H1 (cell line): ENCODE data around the gene CDC42SE2. TPM values are rescaled to one million over a fixed set of nuclear protein-coding genes. Genes with fewer than 3 reads are reported as not detected.

Experiments used
- CTCF ChIA-PET: fragments of 300-600 bp; sonication (Branson Sonifier 250); formaldehyde crosslinking; loops from one replicate; lab custom pipeline; 2021; ENCODE audit not compliant: partially characterized antibody; lab: Charles Lee
- POLR2A ChIA-PET: fragments of 300-600 bp; sonication (Branson Sonifier 250); formaldehyde crosslinking; loops from one replicate; lab custom pipeline; 2021; ENCODE audit warnings: inconsistent platforms; ENCODE audit not compliant: partially characterized antibody; lab: Charles Lee
- DNase-seq, 2 experiments: peaks; one replicate each; pipeline versions ENCODE4 v3.0.0 to v3.0.0-alpha.2; 2010 to 2022; ENCODE audit warnings: low spot score in 2 of 2, low read depth in 1 of 2, mixed read lengths in 1 of 2
- FAIRE-seq: peaks from 2 replicates; lab custom pipeline; 2011; peaks lifted over from hg19 to GRCh38; lab: Jason Lieb, UNC
- H2AFZ ChIP-seq: 2 replicates; pipeline ENCODE4 v1.8.1; 2012; ENCODE audit warnings: low read length, inconsistent platforms
- H2AK5ac ChIP-seq: 2 replicates; pipeline ENCODE4 v1.6.1; 2013; ENCODE audit warnings: low read depth, low read length
- H2BK120ac ChIP-seq: replicated peaks from 2 replicates; pipeline ENCODE3; 2013; ENCODE audit warnings: low read depth, low read length, inconsistent platforms
- H2BK12ac ChIP-seq: 2 replicates; pipeline ENCODE4 v1.6.1; 2013; ENCODE audit warnings: low read depth, low read length
- H2BK15ac ChIP-seq: 2 replicates; pipeline ENCODE4 v1.6.1; 2013; ENCODE audit warnings: low read length
- H2BK20ac ChIP-seq: 2 replicates; pipeline ENCODE4 v1.6.1; 2013; ENCODE audit warnings: low read length
- H2BK5ac ChIP-seq: 2 replicates; pipeline ENCODE4 v1.6.1; 2013; ENCODE audit warnings: low read depth, low read length
- H3K14ac ChIP-seq: 2 replicates; pipeline ENCODE4 v1.6.1; 2013; ENCODE audit warnings: inconsistent platforms; ENCODE audit not compliant: insufficient read length
- H3K18ac ChIP-seq: 2 replicates; pipeline ENCODE4 v1.6.1; 2013; ENCODE audit warnings: low read length; ENCODE audit errors: extremely low read depth
- H3K23ac ChIP-seq: 2 replicates; pipeline ENCODE4 v1.6.1; 2013; ENCODE audit warnings: inconsistent platforms; ENCODE audit not compliant: insufficient read length
- H3K23me2 ChIP-seq: 2 replicates; pipeline ENCODE4 v1.6.1; 2013; ENCODE audit warnings: low read depth, low read length
- H3K27ac ChIP-seq: 2 replicates; pipeline ENCODE4 v1.6.1; 2011; ENCODE audit warnings: low read depth, low read length, inconsistent platforms
- H3K27me3 ChIP-seq, 4 experiments: replicated peaks in 1 of 4; 1 replicate in 1 of 4; 2 replicates in 3 of 4; pipeline versions ENCODE4 v1.6.1 to v1.8.1; 2011 to 2013; ENCODE audit warnings: low read length in 3 of 4, mild to moderate bottlenecking in 3 of 4, inconsistent platforms in 2 of 4, mixed read lengths in 2 of 4, moderate library complexity in 1 of 4; ENCODE audit not compliant: control insufficient read depth in 3 of 4, insufficient read depth in 3 of 4; ENCODE audit errors: extremely low read depth in 1 of 4
- H3K36me3 ChIP-seq, 4 experiments: 2 replicates each; pipeline versions ENCODE4 v1.6.1 to v1.8.1; 2011 to 2013; ENCODE audit warnings: mild to moderate bottlenecking in 4 of 4, low read length in 3 of 4, moderate library complexity in 2 of 4, control low read depth in 1 of 4, inconsistent platforms in 1 of 4; ENCODE audit not compliant: insufficient read depth in 4 of 4, control insufficient read depth in 2 of 4
- H3K4ac ChIP-seq: replicated peaks from 2 replicates; pipeline ENCODE3; 2013; ENCODE audit warnings: low read length, low read depth, mixed read lengths, inconsistent platforms; ENCODE audit not compliant: insufficient read length
- H3K4me1 ChIP-seq, 4 experiments: replicated peaks in 1 of 4; 1 replicate in 1 of 4; 2 replicates in 3 of 4; pipeline versions ENCODE4 v1.6.1 to v1.8.1; 2011 to 2013; ENCODE audit warnings: low read length in 3 of 4, inconsistent platforms in 2 of 4, mixed read lengths in 1 of 4; ENCODE audit not compliant: insufficient read depth in 4 of 4, control insufficient read depth in 3 of 4
- H3K4me2 ChIP-seq, 2 experiments: 2 replicates each; pipeline versions ENCODE4 v1.6.1 to v1.8.1; 2011 to 2013; ENCODE audit warnings: low read depth in 2 of 2, low read length in 2 of 2, control low read depth in 1 of 2, inconsistent platforms in 1 of 2, mild to moderate bottlenecking in 1 of 2; ENCODE audit not compliant: insufficient read depth in 1 of 2
- H3K4me3 ChIP-seq, 4 experiments: fragments of 200-600, 300-600 bp in 1 of 4; sonication (generic), shearing (Covaris generic), sonication (Bioruptor Twin) in 1 of 4; 2 replicates each; pipeline versions ENCODE4 v1.5.1 to v1.8.1; 2011 to 2016; ENCODE audit warnings: low read length in 4 of 4, low read depth in 3 of 4, control low read depth in 2 of 4, inconsistent platforms in 2 of 4, mild to moderate bottlenecking in 2 of 4, mixed read lengths in 1 of 4, moderate library complexity in 1 of 4; ENCODE audit not compliant: insufficient read depth in 2 of 4; ENCODE audit errors: extremely low read depth in 1 of 4
- H3K56ac ChIP-seq: replicated peaks from 2 replicates; pipeline ENCODE3; 2013; ENCODE audit warnings: low read depth, mild to moderate bottlenecking, mixed read lengths, low read length, inconsistent platforms; ENCODE audit not compliant: insufficient read length
- H3K79me1 ChIP-seq: 2 replicates; pipeline ENCODE4 v1.6.1; 2013; ENCODE audit warnings: low read depth, low read length, control low read depth
- H3K79me2 ChIP-seq, 2 experiments: 2 replicates each; pipeline versions ENCODE4 v1.6.1 to v1.8.1; 2012 to 2013; ENCODE audit warnings: low read length in 2 of 2, mild to moderate bottlenecking in 2 of 2, inconsistent platforms in 1 of 2; ENCODE audit not compliant: insufficient read depth in 2 of 2, control insufficient read depth in 1 of 2
- H3K9ac ChIP-seq, 4 experiments: replicated peaks in 1 of 4; 1 replicate in 1 of 4; 2 replicates in 3 of 4; pipeline versions ENCODE4 v1.6.1 to v1.8.1; 2011 to 2013; ENCODE audit warnings: low read depth in 3 of 4, low read length in 3 of 4, control low read depth in 2 of 4, mild to moderate bottlenecking in 2 of 4, moderate library complexity in 2 of 4, inconsistent platforms in 1 of 4; ENCODE audit errors: extremely low read depth in 1 of 4
- H3K9me3 ChIP-seq, 2 experiments: 2 replicates each; pipeline versions ENCODE4 v1.6.1 to v1.8.1; 2012 to 2013; ENCODE audit warnings: mild to moderate bottlenecking in 2 of 2, moderate library complexity in 2 of 2, control low read depth in 1 of 2, inconsistent platforms in 1 of 2, low read depth in 1 of 2, low read length in 1 of 2, mixed read lengths in 1 of 2; ENCODE audit not compliant: insufficient read depth in 2 of 2
- H4K20me1 ChIP-seq, 2 experiments: replicated peaks in 1 of 2; 2 replicates each; pipeline versions ENCODE3 to v1.8.1; 2011 to 2013; ENCODE audit warnings: inconsistent platforms in 2 of 2, low read length in 2 of 2, mild to moderate bottlenecking in 1 of 2; ENCODE audit not compliant: insufficient read depth in 2 of 2, control insufficient read depth in 1 of 2
- H4K5ac ChIP-seq: 2 replicates; pipeline ENCODE4 v1.6.1; 2013; ENCODE audit warnings: low read length, low read depth, mixed read lengths, inconsistent platforms; ENCODE audit not compliant: insufficient read length
- H4K8ac ChIP-seq: 2 replicates; pipeline ENCODE4 v1.8.0; 2013; ENCODE audit warnings: mild to moderate bottlenecking, moderate library complexity, low read length, inconsistent platforms; ENCODE audit not compliant: insufficient read depth; ENCODE audit errors: extremely low read depth
- H4K91ac ChIP-seq: replicated peaks from 2 replicates; pipeline ENCODE3; 2013; ENCODE audit warnings: low read length, mixed read lengths, inconsistent platforms; ENCODE audit not compliant: insufficient read length
- CHD2 ChIP-seq: IDR thresholded peaks from 2 replicates; pipeline ENCODE4 v1.6.1; 2012; ENCODE audit warnings: low read length, improper control_type of control experiment
- JUND ChIP-seq: IDR thresholded peaks from 2 replicates; pipeline ENCODE4 v1.6.1; 2011; ENCODE audit warnings: mild to moderate bottlenecking, improper control_type of control experiment, low read length
- KDM1A ChIP-seq: fragments of 200-600, 300-600 bp; sonication (generic); IDR thresholded peaks from 2 replicates; pipeline ENCODE4 v1.7.1; 2016; ENCODE audit warnings: mild to moderate bottlenecking, low read length, borderline replicate concordance
- KDM5A ChIP-seq: fragments of 200-600 bp; IDR thresholded peaks from 2 replicates; pipeline ENCODE4 v1.7.1; 2012; ENCODE audit warnings: mild to moderate bottlenecking, low read length, inconsistent platforms, mixed read lengths
- RBBP5 ChIP-seq: IDR thresholded peaks from 2 replicates; pipeline ENCODE4 v1.7.1; 2012; ENCODE audit warnings: low read depth, mild to moderate bottlenecking, inconsistent platforms, low read length, moderate library complexity, borderline replicate concordance
- SRF ChIP-seq: IDR thresholded peaks from 2 replicates; pipeline ENCODE4 v1.6.1; 2011; ENCODE audit warnings: mild to moderate bottlenecking, low read depth, low read length, moderate library complexity
- TBP ChIP-seq: IDR thresholded peaks from 2 replicates; pipeline ENCODE4 v1.6.1; 2011; ENCODE audit warnings: low read depth, low read length, improper control_type of control experiment
- ZNF274 ChIP-seq: IDR thresholded peaks from 2 replicates; pipeline ENCODE4 v1.7.0; 2012; ENCODE audit warnings: low read length, borderline replicate concordance; ENCODE audit errors: extremely low read depth
- WGBS, 2 experiments: shearing (Covaris generic) in 1 of 2; methylation state at CpG; one replicate each; pipeline versions ENCODE4 v1.1.6 to v1.1.7; 2013 to 2015; ENCODE audit warnings: low lambda C conversion rate in 2 of 2, mixed read lengths in 2 of 2, inconsistent platforms in 1 of 2, low coverage in 1 of 2, missing lambda C conversion rate in 1 of 2; ENCODE audit not compliant: insufficient replicate concordance in 2 of 2, insufficient coverage in 1 of 2, insufficient read length in 1 of 2; ENCODE audit errors: extremely low coverage in 1 of 2, missing lambda C conversion rate in 1 of 2; 5-methylcytosine and 5-hydroxymethylcytosine counted together
- polyA plus RNA-seq, 7 experiments: library from polyadenylated mRNA; depleted of rRNA in 3 of 7; stranded (reverse) in 5 of 7; unstranded in 2 of 7; fragments of >200 nt in 5 of 7; fragments of 200-250 nt in 2 of 7; gene quantifications; 1 replicate in 5 of 7; 2 replicates in 1 of 7; 4 replicates in 1 of 7; pipeline versions ENCODE4 v1.2.1 to v1.2.3, GENCODE V29; 2011 to 2013; ENCODE audit warnings: missing spikeins in 2 of 7, mixed read lengths in 2 of 7
- total RNA-seq: library from RNA; stranded (reverse); fragmentation: NEBNext Ultra II Directional; extraction: Animal tissue kit (Norgen Biotek cat#: 25700); gene quantifications from 2 replicates; pipeline ENCODE4 v1.2.1, GENCODE V29; 2021

The CDC42SE2 gene
- total and polyA plus RNA-seq, 2 of the 8 experiments (the other 6 are each of a cell fraction or from before 2014, with no cell fraction given) = 16.7 to 30.8 TPM

DNA sequence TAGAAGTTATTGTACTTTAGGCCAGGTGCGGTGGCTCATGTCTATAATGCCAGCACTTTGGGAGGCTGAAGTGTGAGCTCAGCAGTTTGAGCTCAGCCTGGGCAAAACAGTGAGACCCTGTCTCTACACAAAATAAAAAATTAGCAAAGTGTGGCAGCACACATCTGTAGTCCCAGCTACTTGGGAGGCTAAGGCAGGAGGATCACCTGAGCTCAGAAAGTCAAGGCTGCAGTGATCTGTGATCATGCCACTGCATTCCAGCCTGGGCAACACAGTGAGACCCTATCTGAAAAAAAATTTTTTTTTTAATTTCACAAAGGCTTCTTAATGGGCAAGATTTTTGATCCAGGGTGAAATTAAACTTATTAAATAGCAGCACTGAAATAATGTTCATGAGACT is 92.8 kb downstream of the CDC42SE2 start:
- H2BK5ac ChIP-seq = no peak overlapping the region
- H3K23me2 ChIP-seq = no peaks in the 10 kb centered on the region; the same call in 1 of the 2 replicates
- H3K56ac ChIP-seq = no peak overlapping the region
- H2BK120ac ChIP-seq = no peak overlapping the region
- H4K8ac ChIP-seq = no peak overlapping the region
- no peak overlapping the region for H3K14ac ChIP-seq
- H3K27ac ChIP-seq = no peak overlapping the region
- CTCF ChIA-PET = interaction anchor here (1.5 to 2.3 kb wide), 2 partner anchors 11 to 25 kb away, joined by 4 to 7 read pairs; no protein-coding TSS in a partner anchor
- 95% methylated on average over 1 of the region's 1 CpG; no CpG with 5 or more reads in 1 of the 2 experiments for WGBS, 2 experiments
- no peak for DNase-seq
- H3K4me3 ChIP-seq = no peak overlapping the region
- H3K18ac ChIP-seq = no peak overlapping the region
- no peak overlapping the region for H4K5ac ChIP-seq
- H3K79me2 ChIP-seq = no peaks in the 10 kb centered on the region
- no peak for FAIRE-seq
- POLR2A ChIA-PET = no interaction called here
- H3K4ac ChIP-seq = no peak overlapping the region
- peaks cover 0 to 3% (median 0%) of the 10 kb centered on the region in 4 experiments; a peak in 1 of 7 replicates for H3K4me1 ChIP-seq
- no peak overlapping the region for H4K91ac ChIP-seq
- H3K23ac ChIP-seq = no peak overlapping the region
- no peak overlapping the region for H2AK5ac ChIP-seq
- H2AFZ ChIP-seq = no peak overlapping the region
- no peak overlapping the region for H3K9ac ChIP-seq
- H2BK15ac ChIP-seq = no peak overlapping the region
- no peaks in the 10 kb centered on the region for H3K36me3 ChIP-seq
- no peaks in the 10 kb centered on the region for H3K79me1 ChIP-seq
- H3K9me3 ChIP-seq = no peaks in the 10 kb centered on the region
- TF ChIP-seq KDM1A (0 out of 2 replicates have a peak, but pooled peaks have one; percentile 68), TBP (no peak), KDM5A (no peak), RBBP5 (no peak), JUND (no peak), ZNF274 (no peak), SRF (no peak), CHD2 (no peak)
- TF ChIP-seq, all 59 proteins: peak for 1
- no peak overlapping the region for H3K4me2 ChIP-seq
- H4K20me1 ChIP-seq = no peaks in the 10 kb centered on the region
- H3K27me3 ChIP-seq = no peaks in the 10 kb centered on the region
- H2BK20ac ChIP-seq = no peak overlapping the region
- no peak overlapping the region for H2BK12ac ChIP-seq
